SU-DHL-6 (cell line): Measurements from ENCODE around the gene SLC2A8.

Source experiments
- H2AFZ ChIP-seq: fragments of 200-600 bp; sonication (generic); 2 replicates; pipeline ENCODE4 v1.6.1; 2014; ENCODE audit warnings: low read depth, mild to moderate bottlenecking, moderate library complexity, mixed read lengths, antibody characterized with exemption, low read length; ENCODE audit not compliant: severe bottlenecking
- H3F3A ChIP-seq: fragments of 200-600 bp; shearing (Covaris generic); 2 replicates; pipeline ENCODE4 v1.6.0; 2016; ENCODE audit warnings: antibody characterized with exemption, mild to moderate bottlenecking; ENCODE audit not compliant: insufficient read depth
- H3K27ac ChIP-seq: fragments of 200-600 bp; sonication (generic); 2 replicates; pipeline ENCODE4 v1.5.1; 2016; ENCODE audit warnings: low read depth, mild to moderate bottlenecking, low read length, moderate library complexity, mixed read lengths
- H3K27me3 ChIP-seq: fragments of 200-600 bp; sonication (generic), shearing (Covaris generic); 2 replicates; pipeline ENCODE4 v1.6.0; 2014; ENCODE audit warnings: mild to moderate bottlenecking, low read length
- H3K36me3 ChIP-seq: fragments of 200-600 bp; sonication (generic); 2 replicates; pipeline ENCODE4 v1.6.1; 2014; ENCODE audit warnings: mild to moderate bottlenecking, low read length, mixed read lengths
- H3K4me2 ChIP-seq: fragments of 300-600, 200-600 bp; shearing (Covaris generic), sonication (generic); 2 replicates; pipeline ENCODE4 v1.6.0; 2014; ENCODE audit warnings: low read length, low read depth, mild to moderate bottlenecking; ENCODE audit not compliant: poor library complexity, severe bottlenecking
- H3K4me3 ChIP-seq: fragments of 200-600 bp; sonication (generic); 2 replicates; pipeline ENCODE4 v1.5.1; 2014; ENCODE audit warnings: antibody characterized with exemption, low read length, mild to moderate bottlenecking, mixed read lengths; ENCODE audit not compliant: insufficient read depth, poor library complexity, severe bottlenecking
- H3K79me2 ChIP-seq: fragments of 200-600 bp; sonication (generic); 2 replicates; pipeline ENCODE4 v1.6.1; 2014; ENCODE audit warnings: mild to moderate bottlenecking, low read length, moderate library complexity; ENCODE audit not compliant: insufficient read depth
- H3K9ac ChIP-seq: fragments of 200-600 bp; sonication (generic); 2 replicates; pipeline ENCODE4 v1.7.0; 2014; ENCODE audit warnings: mild to moderate bottlenecking, low read length
- H3K9me2 ChIP-seq: fragments of 200-600 bp; sonication (generic); replicated peaks from 2 replicates; pipeline ENCODE4 v1.6.1; 2014; ENCODE audit warnings: low read length; ENCODE audit not compliant: insufficient read depth
- H3K9me3 ChIP-seq: fragments of 200-600 bp; sonication (generic); 2 replicates; pipeline ENCODE4 v1.6.1; 2014; ENCODE audit warnings: low read length, mixed read lengths; ENCODE audit not compliant: insufficient read depth
- H4K20me1 ChIP-seq: fragments of 200-600 bp; sonication (generic); 2 replicates; pipeline ENCODE4 v1.6.1; 2014; ENCODE audit warnings: low read depth, mild to moderate bottlenecking, antibody characterized with exemption, low read length, moderate library complexity, mixed read lengths
- CTCF ChIP-seq: fragments of 200-600 bp; sonication (generic); IDR thresholded peaks from one replicate; pipeline ENCODE4 v1.5.1; 2017; ENCODE audit warnings: antibody characterized with exemption, mild to moderate bottlenecking, low read length, moderate library complexity; ENCODE audit not compliant: insufficient read depth, poor library complexity, severe bottlenecking
- EZH2phosphoT487 ChIP-seq: fragments of 200-600 bp; sonication (generic), shearing (Covaris generic); conservative IDR thresholded peaks from 2 replicates; pipeline ENCODE4 v1.6.1; 2018; ENCODE audit warnings: mild to moderate bottlenecking, antibody characterized with exemption, low read length, moderate library complexity, mixed read lengths

SLC2A8 gene

GRCh38 chr9:127380479-127380878, 16.5 kb upstream of the SLC2A8 start:
- H3K4me2 ChIP-seq: no peak overlapping the region
- no peaks in the 10 kb centered on the region for H4K20me1 ChIP-seq
- no peak overlapping the region for H3K4me3 ChIP-seq
- H3F3A ChIP-seq: no peaks in the 10 kb centered on the region
- H3K36me3 ChIP-seq: no peaks in the 10 kb centered on the region
- no peaks in the 10 kb centered on the region for H3K27me3 ChIP-seq
- H3K9me3 ChIP-seq: no peaks in the 10 kb centered on the region
- no peak overlapping the region for H3K27ac ChIP-seq
- no peaks in the 10 kb centered on the region for H3K79me2 ChIP-seq
- no peaks in the 10 kb centered on the region for H3K9me2 ChIP-seq
- H3K9ac ChIP-seq: no peak overlapping the region
- TF ChIP-seq CTCF (no peak), EZH2phosphoT487 (no peak)
- no peak overlapping the region for H2AFZ ChIP-seq

- Histone ChIP-seq H3K27me3 (no peaks in the 10 kb centered on the region), H2AFZ (no peak overlapping the region), H3K9me3 (no peaks in the 10 kb centered on the region), H3F3A (no peaks in the 10 kb centered on the region), H3K4me3 (no peak overlapping the region), H3K27ac (no peak overlapping the region), H3K9me2 (no peaks in the 10 kb centered on the region), H3K36me3 (no peaks in the 10 kb centered on the region), H4K20me1 (no peaks in the 10 kb centered on the region), H3K79me2 (no peaks in the 10 kb centered on the region), H3K4me2 (no peak overlapping the region), H3K9ac (no peak overlapping the region)
- no peak for TF ChIP-seq CTCF
- TF ChIP-seq EZH2phosphoT487: no peak
These were observed 14.4 kb upstream of the SLC2A8 start for GRCh38 chr9:127382541-127382940.

- no peak overlapping the region for H3K27ac ChIP-seq
- no peak overlapping the region for H3K4me2 ChIP-seq
- H3F3A ChIP-seq: no peaks in the 10 kb centered on the region
These were observed 12.8 kb upstream of the SLC2A8 start for GRCh38 chr9:127384016-127384730.

More at GRCh38 chr9:127384016-127384730, 12.8 kb upstream of the SLC2A8 start:
- H3K27me3 ChIP-seq: no peaks in the 10 kb centered on the region
- H2AFZ ChIP-seq: no peak overlapping the region
- H3K9ac ChIP-seq: no peak overlapping the region
- H3K9me2 ChIP-seq: no peaks in the 10 kb centered on the region
- TF ChIP-seq CTCF (no peak), EZH2phosphoT487 (no peak)
- H3K79me2 ChIP-seq: no peaks in the 10 kb centered on the region
- H4K20me1 ChIP-seq: no peaks in the 10 kb centered on the region
- no peak overlapping the region for H3K4me3 ChIP-seq
- no peaks in the 10 kb centered on the region for H3K9me3 ChIP-seq
- H3K36me3 ChIP-seq: no peaks in the 10 kb centered on the region
